Measurements from ENCODE around the gene KRTAP10-10. TPM values are rescaled to one million over a fixed set of nuclear protein-coding genes. Genes with fewer than 3 reads are reported as not detected.

Gene KRTAP10-10
- total and polyA plus RNA-seq, 9 of the 15 experiments (the other 6 are each of a cell fraction or from before 2014, with no cell fraction given): not detected

GRCh38 chr21:44686843-44687561, 49.8 kb downstream of the KRTAP10-10 start (continued):
- TF ChIP-seq RAD51 (IDR thresholded peaks at IDR 0.05; ENCODE audit: borderline replicate concordance, low read depth) (no peak), POLR2AphosphoS2 (IDR thresholded peaks at IDR 0.05; ENCODE audit: low read length) (no peak), PCBP2 (IDR thresholded peaks at IDR 0.05; ENCODE audit: low read depth, low read length, poor library complexity, severe bottlenecking) (no peak), ZKSCAN1 (IDR thresholded peaks at IDR 0.05; ENCODE audit: low read depth, low read length) (no peak), PHB2 (IDR thresholded peaks at IDR 0.05; ENCODE audit: low read depth) (no peak), ZNF197 (CRISPR knock-in tag; IDR thresholded peaks at IDR 0.05; ENCODE audit: low read depth) (no peak), SP1 (CRISPR knock-in tag; IDR thresholded peaks at IDR 0.05) (no peak)
- TF ChIP-seq, protein P1, sequence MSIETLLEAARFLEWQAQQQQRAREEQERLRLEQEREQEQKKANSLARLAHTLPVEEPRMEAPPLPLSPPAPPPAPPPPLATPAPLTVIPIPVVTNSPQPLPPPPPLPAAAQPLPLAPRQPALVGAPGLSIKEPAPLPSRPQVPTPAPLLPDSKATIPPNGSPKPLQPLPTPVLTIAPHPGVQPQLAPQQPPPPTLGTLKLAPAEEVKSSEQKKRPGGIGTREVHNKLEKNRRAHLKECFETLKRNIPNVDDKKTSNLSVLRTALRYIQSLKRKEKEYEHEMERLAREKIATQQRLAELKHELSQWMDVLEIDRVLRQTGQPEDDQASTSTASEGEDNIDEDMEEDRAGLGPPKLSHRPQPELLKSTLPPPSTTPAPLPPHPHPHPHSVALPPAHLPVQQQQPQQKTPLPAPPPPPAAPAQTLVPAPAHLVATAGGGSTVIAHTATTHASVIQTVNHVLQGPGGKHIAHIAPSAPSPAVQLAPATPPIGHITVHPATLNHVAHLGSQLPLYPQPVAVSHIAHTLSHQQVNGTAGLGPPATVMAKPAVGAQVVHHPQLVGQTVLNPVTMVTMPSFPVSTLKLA (conservative IDR thresholded peaks at IDR 0.05): no peak
- TF ChIP-seq, protein P2, sequence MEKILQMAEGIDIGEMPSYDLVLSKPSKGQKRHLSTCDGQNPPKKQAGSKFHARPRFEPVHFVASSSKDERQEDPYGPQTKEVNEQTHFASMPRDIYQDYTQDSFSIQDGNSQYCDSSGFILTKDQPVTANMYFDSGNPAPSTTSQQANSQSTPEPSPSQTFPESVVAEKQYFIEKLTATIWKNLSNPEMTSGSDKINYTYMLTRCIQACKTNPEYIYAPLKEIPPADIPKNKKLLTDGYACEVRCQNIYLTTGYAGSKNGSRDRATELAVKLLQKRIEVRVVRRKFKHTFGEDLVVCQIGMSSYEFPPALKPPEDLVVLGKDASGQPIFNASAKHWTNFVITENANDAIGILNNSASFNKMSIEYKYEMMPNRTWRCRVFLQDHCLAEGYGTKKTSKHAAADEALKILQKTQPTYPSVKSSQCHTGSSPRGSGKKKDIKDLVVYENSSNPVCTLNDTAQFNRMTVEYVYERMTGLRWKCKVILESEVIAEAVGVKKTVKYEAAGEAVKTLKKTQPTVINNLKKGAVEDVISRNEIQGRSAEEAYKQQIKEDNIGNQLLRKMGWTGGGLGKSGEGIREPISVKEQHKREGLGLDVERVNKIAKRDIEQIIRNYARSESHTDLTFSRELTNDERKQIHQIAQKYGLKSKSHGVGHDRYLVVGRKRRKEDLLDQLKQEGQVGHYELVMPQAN (IDR thresholded peaks at IDR 0.05; ENCODE audit: borderline replicate concordance): no peak

All from K562 (cell line).